ENCODE results near the gene PHC3.
A peak's percentile ranks its signal among the peaks of the same experiment; 100 is the strongest.

The PHC3 gene

GRCh38 chr3:170189398-170190256, 8.1 kb upstream of the PHC3 start:
- peak; percentile 53 for DNase-seq

GRCh38 chr3:170180079-170180907, 1.2 kb downstream of the PHC3 start:
- DNase-seq: no peak

GRCh38 chr3:170179432-170179831, 2.1 kb downstream of the PHC3 start:
- peak; percentile 41 for DNase-seq

GRCh38 chr3:170178651-170179050, 2.9 kb downstream of the PHC3 start:
- peak; percentile 28 for DNase-seq

- no peak for DNase-seq
These were observed 10.0 kb downstream of the PHC3 start for GRCh38 chr3:170171563-170171962.

GRCh38 chr3:170164717-170165116, 16.8 kb downstream of the PHC3 start:
- DNase-seq: no peak

- no peak for DNase-seq
These were observed 17.4 kb downstream of the PHC3 start for GRCh38 chr3:170163956-170164645.

- DNase-seq: no peak
These were observed 18.9 kb downstream of the PHC3 start for GRCh38 chr3:170162630-170163029.

- DNase-seq: no peak
These were observed 19.5 kb downstream of the PHC3 start for GRCh38 chr3:170162052-170162451.

- DNase-seq: no peak
These were observed 21.6 kb downstream of the PHC3 start for GRCh38 chr3:170159933-170160332.

GRCh38 chr3:170159459-170159858, 22.1 kb downstream of the PHC3 start:
- DNase-seq: no peak

- DNase-seq: no peak
These were observed 25.9 kb downstream of the PHC3 start for GRCh38 chr3:170155604-170156003.

GRCh38 chr3:170154569-170155143, 26.9 kb downstream of the PHC3 start:
- peak; percentile 82 for DNase-seq

GRCh38 chr3:170154084-170154483, 27.4 kb downstream of the PHC3 start:
- DNase-seq: no peak

GRCh38 chr3:170151536-170151935, 30.0 kb downstream of the PHC3 start:
- DNase-seq: no peak

- peak; percentile 45 for DNase-seq
These were observed 32.5 kb downstream of the PHC3 start for GRCh38 chr3:170149016-170149415.

GRCh38 chr3:170145278-170145677, 36.3 kb downstream of the PHC3 start:
- DNase-seq: no peak

- DNase-seq: peak; percentile 6
These were observed 37.1 kb downstream of the PHC3 start for GRCh38 chr3:170144437-170144843.

- DNase-seq: no peak
These were observed 39.2 kb downstream of the PHC3 start for GRCh38 chr3:170142373-170142772.

GRCh38 chr3:170137986-170138385, 43.5 kb downstream of the PHC3 start:
- peak; percentile 39 for DNase-seq

- peak; percentile 84 for DNase-seq
These were observed 49.2 kb downstream of the PHC3 start for GRCh38 chr3:170132335-170132734.

GRCh38 chr3:170130532-170130931, 51.0 kb downstream of the PHC3 start:
- DNase-seq: no peak

- DNase-seq: peak; percentile 83
These were observed 52.5 kb downstream of the PHC3 start for GRCh38 chr3:170128977-170129431.
